ENCODE data around the gene ZNF197. TPM values are rescaled to one million over a fixed set of nuclear protein-coding genes. Genes with fewer than 3 reads are reported as not detected.

Gene ZNF197
- total and polyA plus RNA-seq, 2 experiments from 2014 or later: 13.0 to 52.5 TPM

- DNase-seq (ENCODE audit: low read depth in 1 of 2, low spot score in 1 of 2): peak in 1 of 2 donors; percentile 51
- TF ChIP-seq CTCF (IDR thresholded peaks at IDR 0.05; ENCODE audit: low read depth, low read length): no peak
- Histone ChIP-seq H3K27me3 (no peaks in the 10 kb centered on the region), H3K4me3 (no peak overlapping the region), H3K27ac (no peak overlapping the region), H3K9me3 (ENCODE audit: low read depth) (no peaks in the 10 kb centered on the region), H3K36me3 (no peaks in the 10 kb centered on the region), H3K4me1 (ENCODE audit: low read depth) (no peaks in the 10 kb centered on the region)
Observed at GRCh38 chr3:44682182-44682896, 57.5 kb downstream of the ZNF197 start.

DNA sequence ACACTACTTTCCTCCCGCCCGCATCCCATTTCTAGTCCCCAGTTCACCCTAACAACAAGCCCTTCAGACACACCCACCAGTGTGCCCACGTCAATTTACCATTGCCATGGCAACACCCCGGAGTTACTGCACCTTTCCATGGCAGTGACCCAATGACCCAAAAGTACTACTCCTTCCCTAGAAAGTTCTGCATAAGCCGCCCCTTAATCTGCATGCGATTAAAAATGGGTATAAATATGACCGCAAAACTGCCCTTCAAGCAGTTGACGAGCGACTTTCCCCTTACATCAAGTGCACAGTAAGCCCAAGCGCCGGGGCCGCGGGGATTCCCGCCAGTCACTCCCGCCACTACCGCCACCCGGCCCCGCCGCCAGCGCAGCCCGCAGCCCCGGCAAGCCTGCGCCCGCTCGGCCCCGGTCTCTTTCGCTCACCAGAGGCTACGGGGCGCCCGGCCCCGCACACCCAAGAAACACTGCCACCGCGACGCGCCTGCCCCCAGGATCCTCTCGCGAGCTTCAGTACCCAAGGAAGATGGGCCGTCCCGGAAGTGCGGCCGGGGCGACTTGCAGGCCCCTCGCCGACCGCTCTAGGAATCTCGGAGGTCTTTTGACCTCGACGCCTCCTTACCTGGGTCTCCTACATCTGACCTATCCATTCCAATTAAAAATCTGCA lies 60.4 kb downstream of the ZNF197 start:
- Histone ChIP-seq H3K9me3 (ENCODE audit: low read depth) (no peaks in the 10 kb centered on the region), H3K4me3 (peak overlapping the region; percentile 76), H3K4me1 (ENCODE audit: low read depth) (no peaks in the 10 kb centered on the region), H3K27ac (no peak overlapping the region), H3K36me3 (no peaks in the 10 kb centered on the region), H3K27me3 (no peaks in the 10 kb centered on the region)
- no peak for TF ChIP-seq CTCF (IDR thresholded peaks at IDR 0.05; ENCODE audit: low read depth, low read length)
- DNase-seq (ENCODE audit: low read depth in 1 of 2, low spot score in 1 of 2): peak; percentile 87 to 92

DNA sequence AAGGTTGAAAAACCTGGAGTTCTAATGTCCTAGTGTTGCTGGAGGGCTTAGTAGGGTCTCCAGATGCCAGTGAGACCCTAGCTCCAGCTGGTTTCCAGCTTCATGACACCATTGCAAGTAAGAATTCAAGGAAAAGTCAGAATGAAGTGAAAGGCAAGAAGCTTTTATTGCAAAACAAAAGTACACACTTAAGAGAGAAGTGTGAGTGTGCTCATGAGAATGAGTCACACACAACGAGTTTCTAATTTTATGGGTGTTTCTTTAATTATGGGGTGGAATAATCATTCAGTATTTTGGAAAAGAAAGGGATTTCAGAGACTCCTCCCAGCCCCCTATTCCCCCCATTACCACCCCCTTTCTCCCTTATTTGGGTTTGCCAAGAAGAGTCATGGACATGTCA lies 63.1 kb downstream of the ZNF197 start:
- no peak for DNase-seq (ENCODE audit: low read depth in 1 of 2, low spot score in 1 of 2)
- TF ChIP-seq CTCF (IDR thresholded peaks at IDR 0.05; ENCODE audit: low read depth, low read length): no peak
- Histone ChIP-seq H3K27me3 (no peaks in the 10 kb centered on the region), H3K4me1 (ENCODE audit: low read depth) (no peaks in the 10 kb centered on the region), H3K27ac (no peak overlapping the region), H3K4me3 (no peak overlapping the region), H3K9me3 (ENCODE audit: low read depth) (no peaks in the 10 kb centered on the region), H3K36me3 (no peaks in the 10 kb centered on the region)

Other genes starting within 250 kb of the ZNF197 start
- gene ZNF445, start 147.4 kb upstream of the ZNF197 start, total RNA-seq: 10.5 and 21.0 TPM in 2 replicates
- gene ZNF445, start 147.4 kb upstream of the ZNF197 start, polyA plus RNA-seq: 11.0 and 23.3 TPM in 2 replicates
- gene ZKSCAN7, start 69.8 kb upstream of the ZNF197 start, total RNA-seq: 24.9 and 27.4 TPM in 2 replicates
- gene ZKSCAN7, start 69.8 kb upstream of the ZNF197 start, polyA plus RNA-seq: 13.4 and 14.0 TPM in 2 replicates
- gene ZNF660, start 40.1 kb upstream of the ZNF197 start, total RNA-seq: 5.8 and 7.1 TPM in 2 replicates
- gene ZNF660, start 40.1 kb upstream of the ZNF197 start, polyA plus RNA-seq: 5.5 and 5.6 TPM in 2 replicates
- gene ZNF35, start 23.7 kb downstream of the ZNF197 start, total RNA-seq: 10.6 and 14.7 TPM in 2 replicates
- 8.6 and 8.9 TPM in 2 replicates for gene ZNF35, start 23.7 kb downstream of the ZNF197 start, polyA plus RNA-seq
- gene ZNF502, start 87.6 kb downstream of the ZNF197 start, total RNA-seq: 1.1 and 2.0 TPM in 2 replicates
- 1.9 and 2.9 TPM in 2 replicates for gene ZNF502, start 87.6 kb downstream of the ZNF197 start, polyA plus RNA-seq
- 4.8 and 11.5 TPM in 2 replicates for gene ZNF501, start 104.6 kb downstream of the ZNF197 start, total RNA-seq
- 4.7 and 5.4 TPM in 2 replicates for gene ZNF501, start 104.6 kb downstream of the ZNF197 start, polyA plus RNA-seq
- 30.4 and 33.7 TPM in 2 replicates for gene KIAA1143, start 136.6 kb downstream of the ZNF197 start, total RNA-seq
- 20.9 and 24.2 TPM in 2 replicates for gene KIAA1143, start 136.6 kb downstream of the ZNF197 start, polyA plus RNA-seq
- gene KIF15, start 136.8 kb downstream of the ZNF197 start, total RNA-seq: 1.4 and 6.4 TPM in 2 replicates
- gene KIF15, start 136.8 kb downstream of the ZNF197 start, polyA plus RNA-seq: 2.7 and 3.0 TPM in 2 replicates
- 25.5 and 27.3 TPM in 2 replicates for gene TMEM42, start 236.9 kb downstream of the ZNF197 start, total RNA-seq
- 38.8 and 39.6 TPM in 2 replicates for gene TMEM42, start 236.9 kb downstream of the ZNF197 start, polyA plus RNA-seq
- gene TGM4, start 249.6 kb downstream of the ZNF197 start, total RNA-seq: not detected in 2 replicates
- 0.84 TPM in 1 of 2 replicates, not detected in the other for gene TGM4, start 249.6 kb downstream of the ZNF197 start, polyA plus RNA-seq

Data from cardiac muscle cell (in vitro differentiated cells and primary cell).